Ovary (tissue), 3 donors: Measurements from ENCODE around the gene KBTBD6.

Experiments
- EP300 ChIP-seq: sonication (generic); formaldehyde crosslinking; IDR thresholded peaks from one replicate; pipeline ENCODE4 v1.6.1; 2017; ENCODE audit warnings: antibody characterized with exemption
- POLR2A ChIP-seq: fragments of 450-650 bp; IDR thresholded peaks from one replicate; pipeline ENCODE4 v1.6.1; 2017; ENCODE audit warnings: antibody characterized with exemption, mild to moderate bottlenecking, moderate library complexity
- TF ChIP-seq, protein P1 (sequence below), 3 donors: fragments of 450-650 bp in 2 of 3; fragments of 200-600 bp in 1 of 3; IDR thresholded peaks; one replicate each; pipeline versions ENCODE4 v1.5.1 to v1.8.0; 2016 to 2022; ENCODE audit warnings: antibody characterized with exemption in 3 of 3, mild to moderate bottlenecking in 1 of 3
- donor health status: DM: no; HTN: no; CAD: no.

- TF ChIP-seq, protein P1, sequence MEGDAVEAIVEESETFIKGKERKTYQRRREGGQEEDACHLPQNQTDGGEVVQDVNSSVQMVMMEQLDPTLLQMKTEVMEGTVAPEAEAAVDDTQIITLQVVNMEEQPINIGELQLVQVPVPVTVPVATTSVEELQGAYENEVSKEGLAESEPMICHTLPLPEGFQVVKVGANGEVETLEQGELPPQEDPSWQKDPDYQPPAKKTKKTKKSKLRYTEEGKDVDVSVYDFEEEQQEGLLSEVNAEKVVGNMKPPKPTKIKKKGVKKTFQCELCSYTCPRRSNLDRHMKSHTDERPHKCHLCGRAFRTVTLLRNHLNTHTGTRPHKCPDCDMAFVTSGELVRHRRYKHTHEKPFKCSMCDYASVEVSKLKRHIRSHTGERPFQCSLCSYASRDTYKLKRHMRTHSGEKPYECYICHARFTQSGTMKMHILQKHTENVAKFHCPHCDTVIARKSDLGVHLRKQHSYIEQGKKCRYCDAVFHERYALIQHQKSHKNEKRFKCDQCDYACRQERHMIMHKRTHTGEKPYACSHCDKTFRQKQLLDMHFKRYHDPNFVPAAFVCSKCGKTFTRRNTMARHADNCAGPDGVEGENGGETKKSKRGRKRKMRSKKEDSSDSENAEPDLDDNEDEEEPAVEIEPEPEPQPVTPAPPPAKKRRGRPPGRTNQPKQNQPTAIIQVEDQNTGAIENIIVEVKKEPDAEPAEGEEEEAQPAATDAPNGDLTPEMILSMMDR (IDR thresholded peaks at IDR 0.05): no peak
- TF ChIP-seq POLR2A (no peak), EP300 (no peak)
These were observed 26.6 kb upstream of the KBTBD6 start for GRCh38 chr13:41159174-41159573.
